Vagina (tissue), 2 donors: Measurements from ENCODE around the gene ASTN2.

Experiments used
- CTCF ChIP-seq, 3 experiments: fragments of 450-650 bp in 2 of 3; fragments of 200-600 bp in 1 of 3; sonication (generic) in 1 of 3; IDR thresholded peaks; one replicate each; pipeline ENCODE4 v1.5.1; 2017 to 2019; ENCODE audit warnings: antibody characterized with exemption in 3 of 3, mild to moderate bottlenecking in 2 of 3, moderate library complexity in 2 of 3
- POLR2A ChIP-seq, 2 donors: fragments of 450-650 bp; IDR thresholded peaks; one replicate each; pipeline ENCODE4 v1.6.1; 2017; ENCODE audit warnings: antibody characterized with exemption in 2 of 2, mild to moderate bottlenecking in 2 of 2, moderate library complexity in 2 of 2

GRCh38 chr9:116417464-116417863, 997.4 kb downstream of the ASTN2 start:
- TF ChIP-seq CTCF (IDR thresholded peaks at IDR 0.05) (no peak), POLR2A (IDR thresholded peaks at IDR 0.05) (no peak)
